ENCODE data around the gene CAPZB. TPM values are rescaled to one million over a fixed set of nuclear protein-coding genes. Genes with fewer than 3 reads are reported as not detected.

Gene CAPZB
- total and polyA plus RNA-seq, 2 of the 4 experiments (the other 2 are of a cell fraction), result 216 to 304 TPM

DNA sequence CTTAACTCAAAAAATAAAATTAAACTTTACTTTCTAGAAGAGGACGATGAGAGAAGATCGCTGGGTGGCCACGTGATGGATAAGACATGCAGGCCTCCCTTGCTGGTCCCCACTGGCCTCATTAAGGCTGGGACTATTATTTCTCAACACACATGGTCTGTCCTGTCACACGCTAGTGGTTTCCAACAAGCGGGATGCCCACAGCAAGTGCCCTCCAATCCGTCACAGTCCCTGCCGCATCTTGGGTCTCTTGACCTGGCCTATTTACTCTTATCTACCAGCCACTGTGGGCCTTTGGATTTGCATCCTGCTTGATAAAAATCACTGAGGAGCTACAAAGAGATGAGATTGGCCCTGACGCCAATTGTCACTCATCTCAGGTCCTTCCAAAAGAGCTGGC is 30.0 kb downstream of the CAPZB start:
- no peak overlapping the region for H3K27ac ChIP-seq (ENCODE audit: insufficient read depth, low read length)

More for the DNA sequence above, 30.0 kb downstream of the CAPZB start:
- peaks cover 36 to 93% of the 10 kb centered on the region in 2 experiments for H3K79me1 ChIP-seq (ENCODE audit: low read depth in 1 of 2, low read length in 2 of 2)
- no peak overlapping the region for H2BK20ac ChIP-seq (ENCODE audit: low read depth, low read length)
- no peak overlapping the region for H3K14ac ChIP-seq (replicated peaks; ENCODE audit: low read depth, low read length)
- H2BK5ac ChIP-seq (ENCODE audit: low read depth, low read length, poor library complexity, severe bottlenecking), result no peak overlapping the region
- H4K8ac ChIP-seq (ENCODE audit: low read depth in 2 of 2, low read length in 2 of 2), result no peak overlapping the region
- H3K9ac ChIP-seq (ENCODE audit: low read depth, low read length), result no peak overlapping the region
- peaks cover 98% of the 10 kb centered on the region for H4K20me1 ChIP-seq (ENCODE audit: insufficient read depth, low read length)
- no peak overlapping the region for H2BK120ac ChIP-seq (ENCODE audit: low read depth, low read length)
- DNase-seq (no peak), ATAC-seq (ENCODE audit: low read depth) (no peak)
- ChIA-PET CTCF (interaction anchor here (0.9 kb wide), 1 partner anchor 13 kb away, joined by 3 read pairs; no protein-coding TSS in a partner anchor), POLR2A (ENCODE audit: unreplicated experiment) (interaction anchor here (0.6 kb wide), 1 partner anchor 12 kb away, joined by 3 read pairs; no protein-coding TSS in a partner anchor)
- peaks cover 42% of the 10 kb centered on the region for H3K4me1 ChIP-seq (ENCODE audit: control insufficient read depth, insufficient read depth, low read length)
- no peak overlapping the region for H4K91ac ChIP-seq (ENCODE audit: insufficient read depth, low read depth, low read length)
- no peaks in the 10 kb centered on the region for H3K9me3 ChIP-seq (ENCODE audit: control insufficient read depth, insufficient read depth, low read length)
- peak overlapping the region; percentile 11; the same call in 1 of the 2 replicates for H2AK5ac ChIP-seq (ENCODE audit: low read depth, low read length)
- no peaks in the 10 kb centered on the region for H3K27me3 ChIP-seq (ENCODE audit: control insufficient read depth, insufficient read depth, low read length)
- no peak overlapping the region for H3K4me2 ChIP-seq (ENCODE audit: low read depth, low read length)
- in situ Hi-C loops (cut with MboI; ENCODE audit: low sequenced_read_pairs), result no loop called here
- no peak overlapping the region for H3K18ac ChIP-seq (ENCODE audit: low read depth, low read length)
- no TSS peak for BruUV-seq (replicated peaks)
- H3K23ac ChIP-seq (ENCODE audit: low read depth, low read length), result peak overlapping the region; percentile 39; the same call in 1 of the 2 replicates
- no peak overlapping the region for H3K4me3 ChIP-seq (ENCODE audit: insufficient read depth, low read depth, low read length)
- H3K4ac ChIP-seq (ENCODE audit: low read depth, low read length), result no peak overlapping the region
- WGBS, 2 experiments (ENCODE audit: extremely low coverage in 2 of 2, insufficient read length in 1 of 2), result 100% methylated on average over 5 of the region's 8 CpGs; no CpG with 5 or more reads in 1 of the 2 experiments
- H4K5ac ChIP-seq (ENCODE audit: low read depth, low read length), result no peak overlapping the region
- H2AK9ac ChIP-seq (replicated peaks; ENCODE audit: low read depth, low read length, poor library complexity), result no peak overlapping the region
- no peak overlapping the region for H3K56ac ChIP-seq (ENCODE audit: extremely low read depth, insufficient read depth, low read length)
- TF ChIP-seq MAZ (IDR thresholded peaks at IDR 0.05; ENCODE audit: borderline replicate concordance, low read depth, low read length) (no peak), CEBPB (IDR thresholded peaks at IDR 0.05; ENCODE audit: low read depth, low read length) (no peak), MXI1 (IDR thresholded peaks at IDR 0.05; ENCODE audit: borderline replicate concordance, low read depth, low read length) (no peak), FOS (IDR thresholded peaks at IDR 0.05; ENCODE audit: low read depth, low read length) (no peak), MAFK (IDR thresholded peaks at IDR 0.05; ENCODE audit: low read depth, low read length) (no peak), BHLHE40 (IDR thresholded peaks at IDR 0.05; ENCODE audit: low read depth, low read length) (no peak), RAD21 (IDR thresholded peaks at IDR 0.05; ENCODE audit: low read length) (no peak), NFE2L2 (IDR thresholded peaks at IDR 0.05; ENCODE audit: low read depth, low read length) (no peak), RFX5 (IDR thresholded peaks at IDR 0.05; ENCODE audit: low read depth, low read length) (no peak), RCOR1 (IDR thresholded peaks at IDR 0.05; ENCODE audit: insufficient replicate concordance, low read length) (no peak), POLR2A (IDR thresholded peaks at IDR 0.05; ENCODE audit: low read depth, low read length) (no peak), CHD1 (IDR thresholded peaks at IDR 0.05; ENCODE audit: low read depth, low read length) (no peak), SMC3 (IDR thresholded peaks at IDR 0.05; ENCODE audit: low read depth, low read length) (no peak)
- TF ChIP-seq, protein P1, sequence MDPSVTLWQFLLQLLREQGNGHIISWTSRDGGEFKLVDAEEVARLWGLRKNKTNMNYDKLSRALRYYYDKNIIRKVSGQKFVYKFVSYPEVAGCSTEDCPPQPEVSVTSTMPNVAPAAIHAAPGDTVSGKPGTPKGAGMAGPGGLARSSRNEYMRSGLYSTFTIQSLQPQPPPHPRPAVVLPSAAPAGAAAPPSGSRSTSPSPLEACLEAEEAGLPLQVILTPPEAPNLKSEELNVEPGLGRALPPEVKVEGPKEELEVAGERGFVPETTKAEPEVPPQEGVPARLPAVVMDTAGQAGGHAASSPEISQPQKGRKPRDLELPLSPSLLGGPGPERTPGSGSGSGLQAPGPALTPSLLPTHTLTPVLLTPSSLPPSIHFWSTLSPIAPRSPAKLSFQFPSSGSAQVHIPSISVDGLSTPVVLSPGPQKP (IDR thresholded peaks at IDR 0.05; ENCODE audit: borderline replicate concordance, low read depth, low read length), result no peak
- TF ChIP-seq, protein P2, sequence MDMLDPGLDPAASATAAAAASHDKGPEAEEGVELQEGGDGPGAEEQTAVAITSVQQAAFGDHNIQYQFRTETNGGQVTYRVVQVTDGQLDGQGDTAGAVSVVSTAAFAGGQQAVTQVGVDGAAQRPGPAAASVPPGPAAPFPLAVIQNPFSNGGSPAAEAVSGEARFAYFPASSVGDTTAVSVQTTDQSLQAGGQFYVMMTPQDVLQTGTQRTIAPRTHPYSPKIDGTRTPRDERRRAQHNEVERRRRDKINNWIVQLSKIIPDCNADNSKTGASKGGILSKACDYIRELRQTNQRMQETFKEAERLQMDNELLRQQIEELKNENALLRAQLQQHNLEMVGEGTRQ (IDR thresholded peaks at IDR 0.05; ENCODE audit: low read depth, low read length), result no peak
- TF ChIP-seq, protein P3, sequence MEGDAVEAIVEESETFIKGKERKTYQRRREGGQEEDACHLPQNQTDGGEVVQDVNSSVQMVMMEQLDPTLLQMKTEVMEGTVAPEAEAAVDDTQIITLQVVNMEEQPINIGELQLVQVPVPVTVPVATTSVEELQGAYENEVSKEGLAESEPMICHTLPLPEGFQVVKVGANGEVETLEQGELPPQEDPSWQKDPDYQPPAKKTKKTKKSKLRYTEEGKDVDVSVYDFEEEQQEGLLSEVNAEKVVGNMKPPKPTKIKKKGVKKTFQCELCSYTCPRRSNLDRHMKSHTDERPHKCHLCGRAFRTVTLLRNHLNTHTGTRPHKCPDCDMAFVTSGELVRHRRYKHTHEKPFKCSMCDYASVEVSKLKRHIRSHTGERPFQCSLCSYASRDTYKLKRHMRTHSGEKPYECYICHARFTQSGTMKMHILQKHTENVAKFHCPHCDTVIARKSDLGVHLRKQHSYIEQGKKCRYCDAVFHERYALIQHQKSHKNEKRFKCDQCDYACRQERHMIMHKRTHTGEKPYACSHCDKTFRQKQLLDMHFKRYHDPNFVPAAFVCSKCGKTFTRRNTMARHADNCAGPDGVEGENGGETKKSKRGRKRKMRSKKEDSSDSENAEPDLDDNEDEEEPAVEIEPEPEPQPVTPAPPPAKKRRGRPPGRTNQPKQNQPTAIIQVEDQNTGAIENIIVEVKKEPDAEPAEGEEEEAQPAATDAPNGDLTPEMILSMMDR (conservative IDR thresholded peaks at IDR 0.05; ENCODE audit: low read depth, low read length), result no peak
- dilution Hi-C loops (cut with HindIII; ENCODE audit: low sequenced_read_pairs, unreplicated experiment), result no loop called here
- peaks cover 54% of the 10 kb centered on the region for H3K9me1 ChIP-seq (ENCODE audit: insufficient read depth, low read length)
- H2BK15ac ChIP-seq (ENCODE audit: low read depth, low read length), result no peak overlapping the region
- H2AFZ ChIP-seq (replicated peaks; ENCODE audit: low read length, poor library complexity), result no peak overlapping the region
- 0 out of 2 replicates have a peak, but pooled peaks cover 2% of the 10 kb centered on the region for H3K36me3 ChIP-seq (ENCODE audit: control insufficient read depth, insufficient read depth, low read length)
- intact Hi-C loops (cut with micrococcal nuclease), result no loop called here
